Measurements from ENCODE around the gene ACSS3.
"Not testable (repeated sequence)": the region's sequence is repeated elsewhere in the genome, so short reads cannot be mapped to it uniquely, and the experiment has no call there.

The ACSS3 gene

GRCh38 chr12:81168445-81168844, 90.6 kb downstream of the ACSS3 start:
- no peak for DNase-seq

GRCh38 chr12:81170072-81170471, 92.2 kb downstream of the ACSS3 start:
- no peak for DNase-seq

- no peak for DNase-seq
These were observed 95.0 kb downstream of the ACSS3 start for GRCh38 chr12:81172851-81173250.

- DNase-seq = no peak
These were observed 96.8 kb downstream of the ACSS3 start for GRCh38 chr12:81174664-81175063.

GRCh38 chr12:81176796-81177195, 98.9 kb downstream of the ACSS3 start:
- DNase-seq = no peak

- DNase-seq = no peak
These were observed 103.8 kb downstream of the ACSS3 start for GRCh38 chr12:81181691-81182090.

- no peak for DNase-seq
These were observed 109.8 kb downstream of the ACSS3 start for GRCh38 chr12:81187686-81188085.

- DNase-seq = no peak
These were observed 118.7 kb downstream of the ACSS3 start for GRCh38 chr12:81196595-81196994.

GRCh38 chr12:81200561-81200960, 122.7 kb downstream of the ACSS3 start:
- not testable (repeated sequence) for DNase-seq

- no peak for DNase-seq
These were observed 125.9 kb downstream of the ACSS3 start for GRCh38 chr12:81203671-81204204.

- no peak for DNase-seq
These were observed 127.5 kb downstream of the ACSS3 start for GRCh38 chr12:81205416-81205815.

- no peak for DNase-seq
These were observed 128.6 kb downstream of the ACSS3 start for GRCh38 chr12:81206429-81206828.

- no peak for DNase-seq
These were observed 129.3 kb downstream of the ACSS3 start for GRCh38 chr12:81207173-81207572.

GRCh38 chr12:81207664-81208063, 129.8 kb downstream of the ACSS3 start:
- no peak for DNase-seq

- no peak for DNase-seq
These were observed 130.5 kb downstream of the ACSS3 start for GRCh38 chr12:81208187-81208911.

- no peak for DNase-seq
These were observed 131.1 kb downstream of the ACSS3 start for GRCh38 chr12:81209012-81209411.

GRCh38 chr12:81209772-81210225, 131.9 kb downstream of the ACSS3 start:
- DNase-seq = not testable (repeated sequence)

- DNase-seq = no peak
These were observed 133.4 kb downstream of the ACSS3 start for GRCh38 chr12:81211306-81211705.

GRCh38 chr12:81212996-81213696, 135.3 kb downstream of the ACSS3 start:
- DNase-seq = no peak

- DNase-seq = no peak
These were observed 138.9 kb downstream of the ACSS3 start for GRCh38 chr12:81216739-81217138.

- no peak for DNase-seq
These were observed 143.8 kb downstream of the ACSS3 start for GRCh38 chr12:81221681-81222080.

GRCh38 chr12:81222846-81223592, 145.1 kb downstream of the ACSS3 start:
- no peak for DNase-seq

- no peak for DNase-seq
These were observed 146.7 kb downstream of the ACSS3 start for GRCh38 chr12:81224626-81225025.

Data from activated CD4-positive, alpha-beta T cell treated with anti-CD3 and anti-CD28 coated beads, Interleukin-2, amount 50 U/mL, for 48 hours (primary cell).